ENCODE measurements around the gene ARMC2. TPM values are rescaled to one million over a fixed set of nuclear protein-coding genes. Genes with fewer than 3 reads are reported as not detected.

ARMC2 gene
- total RNA-seq, 1 donor from 2014 or later, result 8.3 TPM

DNA sequence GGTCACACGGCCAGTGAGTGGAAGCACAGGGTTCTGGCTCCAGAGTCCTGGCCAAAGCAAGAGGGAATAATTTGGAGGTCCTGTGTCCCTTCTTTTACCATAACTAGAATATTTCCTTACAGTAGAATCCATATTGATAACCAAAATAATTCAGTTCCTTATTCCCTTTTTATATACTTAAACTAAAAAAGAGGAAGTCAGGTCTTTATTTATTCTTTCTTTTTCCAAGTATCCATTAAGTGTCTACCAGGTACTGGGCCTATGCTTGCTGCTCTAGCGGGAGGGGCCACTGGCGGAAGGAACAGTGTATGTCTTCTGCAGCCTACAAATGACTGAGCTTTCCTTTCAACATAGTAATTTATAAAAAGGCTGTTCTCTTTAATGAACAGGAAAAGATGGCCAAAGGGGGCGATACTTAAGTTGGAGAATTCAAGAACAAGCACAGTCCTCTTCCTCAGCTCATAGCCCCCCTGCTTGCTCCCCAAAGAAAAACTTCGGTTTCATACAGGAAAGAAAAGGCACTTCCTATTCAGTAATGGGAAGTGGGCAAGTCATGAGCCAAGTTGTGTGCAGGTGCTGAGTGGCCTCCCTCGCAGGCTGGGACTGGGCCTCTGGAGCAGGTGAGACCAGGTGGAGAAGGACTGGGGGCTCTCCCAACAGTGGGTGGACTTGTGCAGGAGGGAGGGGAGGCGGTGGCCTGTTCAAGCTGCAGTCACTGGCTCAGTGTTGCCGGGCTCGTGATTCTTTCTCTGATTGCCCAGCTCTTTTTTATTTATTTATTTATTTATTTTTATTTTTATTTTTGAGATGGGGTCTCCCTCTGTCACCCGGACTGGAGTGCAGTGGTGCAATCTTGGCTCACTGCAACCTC is 110.9 kb downstream of the ARMC2 start:
- H3K9me3 Mint-ChIP-seq (ENCODE audit: low read depth), result no peaks in the 10 kb centered on the region
- H3K4me3 Mint-ChIP-seq (ENCODE audit: unreplicated experiment), result no peak overlapping the region
- H3K36me3 Mint-ChIP-seq (ENCODE audit: low read depth), result no peaks in the 10 kb centered on the region
- TF ChIP-seq, protein P1, sequence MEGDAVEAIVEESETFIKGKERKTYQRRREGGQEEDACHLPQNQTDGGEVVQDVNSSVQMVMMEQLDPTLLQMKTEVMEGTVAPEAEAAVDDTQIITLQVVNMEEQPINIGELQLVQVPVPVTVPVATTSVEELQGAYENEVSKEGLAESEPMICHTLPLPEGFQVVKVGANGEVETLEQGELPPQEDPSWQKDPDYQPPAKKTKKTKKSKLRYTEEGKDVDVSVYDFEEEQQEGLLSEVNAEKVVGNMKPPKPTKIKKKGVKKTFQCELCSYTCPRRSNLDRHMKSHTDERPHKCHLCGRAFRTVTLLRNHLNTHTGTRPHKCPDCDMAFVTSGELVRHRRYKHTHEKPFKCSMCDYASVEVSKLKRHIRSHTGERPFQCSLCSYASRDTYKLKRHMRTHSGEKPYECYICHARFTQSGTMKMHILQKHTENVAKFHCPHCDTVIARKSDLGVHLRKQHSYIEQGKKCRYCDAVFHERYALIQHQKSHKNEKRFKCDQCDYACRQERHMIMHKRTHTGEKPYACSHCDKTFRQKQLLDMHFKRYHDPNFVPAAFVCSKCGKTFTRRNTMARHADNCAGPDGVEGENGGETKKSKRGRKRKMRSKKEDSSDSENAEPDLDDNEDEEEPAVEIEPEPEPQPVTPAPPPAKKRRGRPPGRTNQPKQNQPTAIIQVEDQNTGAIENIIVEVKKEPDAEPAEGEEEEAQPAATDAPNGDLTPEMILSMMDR (IDR thresholded peaks at IDR 0.05), result no peak
- no peak overlapping the region for H3K27ac Mint-ChIP-seq (ENCODE audit: unreplicated experiment)
- no peaks in the 10 kb centered on the region for H3K4me1 Mint-ChIP-seq (ENCODE audit: low read depth)
- no peak for DNase-seq (ENCODE audit: low spot score)
- H3K27me3 Mint-ChIP-seq (ENCODE audit: low read depth), result no peaks in the 10 kb centered on the region

DNA sequence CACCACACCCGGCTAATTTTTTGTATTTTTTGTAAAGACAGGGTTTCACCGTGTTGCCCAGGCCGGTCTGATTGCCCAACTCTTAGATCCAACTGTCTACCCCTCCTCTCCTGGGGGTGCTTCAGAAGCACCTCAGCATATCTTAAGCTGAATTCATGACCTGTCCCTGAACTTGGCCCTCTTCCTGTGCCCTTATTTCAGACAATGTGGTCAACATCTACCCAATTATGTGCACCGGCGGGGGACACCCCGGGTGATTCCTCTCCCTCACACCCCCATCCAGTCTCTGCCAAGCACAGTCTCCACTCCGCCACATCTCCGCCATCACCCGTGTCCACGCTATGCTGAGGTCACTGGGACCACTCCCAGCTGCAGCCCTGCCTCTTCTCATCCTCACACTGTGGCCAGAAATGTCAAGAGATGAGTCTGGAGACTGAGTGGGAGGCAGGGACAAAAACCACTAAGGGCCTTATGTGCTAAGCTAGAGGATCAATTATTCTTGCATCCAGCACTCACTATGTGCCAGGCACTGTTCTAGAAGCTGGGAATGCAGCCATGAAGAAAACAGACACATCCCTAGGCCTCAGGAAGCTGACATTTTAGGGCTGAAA is 111.9 kb downstream of the ARMC2 start:
- H3K27me3 Mint-ChIP-seq (ENCODE audit: low read depth), result no peaks in the 10 kb centered on the region

DNA sequence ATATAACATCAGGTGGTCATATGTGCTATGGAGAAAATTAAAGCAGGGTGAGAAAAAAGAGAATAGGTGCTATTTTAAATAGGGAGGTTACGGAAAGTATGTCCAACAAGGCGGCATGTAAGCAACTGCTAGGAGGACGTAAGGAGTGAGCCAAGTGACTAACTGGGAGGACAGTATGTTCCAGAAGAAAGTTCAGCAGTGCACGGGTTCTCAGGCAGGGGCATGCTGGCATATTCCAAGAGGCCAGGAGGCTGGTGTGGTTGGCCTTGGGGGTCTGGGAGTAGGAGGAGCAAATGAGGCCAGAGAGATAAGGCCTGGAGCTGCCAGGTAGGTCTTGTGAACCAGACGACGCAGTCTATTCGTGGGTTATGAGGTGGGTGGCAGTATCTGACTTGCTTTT is 112.4 kb downstream of the ARMC2 start:
- peaks cover 1% of the 10 kb centered on the region for H3K36me3 Mint-ChIP-seq (ENCODE audit: low read depth)
- no peaks in the 10 kb centered on the region for H3K9me3 Mint-ChIP-seq (ENCODE audit: low read depth)
- no peaks in the 10 kb centered on the region for H3K4me1 Mint-ChIP-seq (ENCODE audit: low read depth)
- no peak overlapping the region for H3K27ac Mint-ChIP-seq (ENCODE audit: unreplicated experiment)
- DNase-seq (ENCODE audit: low spot score), result no peak
- TF ChIP-seq, protein P1 (IDR thresholded peaks at IDR 0.05), result no peak
- H3K4me3 Mint-ChIP-seq (ENCODE audit: unreplicated experiment), result no peak overlapping the region
- H3K27me3 Mint-ChIP-seq (ENCODE audit: low read depth), result no peaks in the 10 kb centered on the region

More for the DNA sequence above, 111.9 kb downstream of the ARMC2 start:
- Mint-ChIP-seq H3K9me3 (ENCODE audit: low read depth) (no peaks in the 10 kb centered on the region), H3K36me3 (ENCODE audit: low read depth) (peaks cover under 1% of the 10 kb centered on the region), H3K27ac (ENCODE audit: unreplicated experiment) (no peak overlapping the region), H3K4me3 (ENCODE audit: unreplicated experiment) (no peak overlapping the region), H3K4me1 (ENCODE audit: low read depth) (no peaks in the 10 kb centered on the region)
- TF ChIP-seq, protein P1 (IDR thresholded peaks at IDR 0.05), result no peak
- no peak for DNase-seq (ENCODE audit: low spot score)

DNA sequence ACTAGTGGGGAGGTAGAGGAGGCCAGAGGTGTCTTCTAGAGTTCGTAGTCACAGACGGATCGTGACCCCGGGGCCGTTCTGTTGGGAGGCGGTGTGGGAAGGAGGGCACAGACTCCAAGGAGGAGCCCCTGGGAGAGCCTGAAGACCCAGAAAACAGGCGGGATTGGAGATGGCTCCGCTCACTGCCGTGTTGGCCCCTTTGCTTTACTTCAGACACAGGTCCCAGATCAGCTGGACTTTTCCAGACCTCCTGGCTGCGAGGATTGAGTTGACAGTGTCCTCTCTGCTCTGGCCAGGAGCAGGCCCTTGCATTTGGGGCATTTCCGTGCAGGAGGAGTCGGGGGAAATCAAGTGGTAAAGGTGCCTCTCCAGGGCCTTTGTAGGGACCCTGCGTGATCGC is 112.9 kb downstream of the ARMC2 start:
- TF ChIP-seq, protein P1 (IDR thresholded peaks at IDR 0.05), result no peak

DNA sequence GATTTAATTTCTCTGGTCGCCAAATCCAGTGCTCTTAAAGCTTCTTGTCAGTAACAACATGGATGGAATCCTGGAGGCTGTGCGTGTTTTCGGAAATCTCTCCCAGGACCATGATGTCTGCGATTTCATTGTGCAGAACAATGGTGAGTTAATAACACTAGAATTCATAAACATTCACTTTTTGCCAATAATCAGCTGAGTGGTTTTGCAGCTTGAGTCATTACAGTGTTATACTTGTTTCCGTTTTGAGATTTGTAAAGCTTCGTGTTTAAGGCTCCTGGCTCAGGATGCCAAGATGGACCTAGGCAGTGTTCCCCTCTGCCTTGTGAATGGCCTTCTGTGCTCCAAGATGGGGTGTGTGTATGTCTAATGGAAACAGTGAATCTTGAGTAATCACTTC is 113.8 kb downstream of the ARMC2 start:
- Mint-ChIP-seq H3K4me3 (ENCODE audit: unreplicated experiment) (no peak overlapping the region), H3K9me3 (ENCODE audit: low read depth) (no peaks in the 10 kb centered on the region), H3K36me3 (ENCODE audit: low read depth) (peaks cover 1% of the 10 kb centered on the region), H3K27me3 (ENCODE audit: low read depth) (no peaks in the 10 kb centered on the region), H3K4me1 (ENCODE audit: low read depth) (peaks cover 7% of the 10 kb centered on the region), H3K27ac (ENCODE audit: unreplicated experiment) (no peak overlapping the region)
- no peak for DNase-seq (ENCODE audit: low spot score)
- TF ChIP-seq, protein P1 (IDR thresholded peaks at IDR 0.05), result no peak

More for the DNA sequence above, 112.9 kb downstream of the ARMC2 start:
- Mint-ChIP-seq H3K27me3 (ENCODE audit: low read depth) (no peaks in the 10 kb centered on the region), H3K9me3 (ENCODE audit: low read depth) (no peaks in the 10 kb centered on the region), H3K4me3 (ENCODE audit: unreplicated experiment) (no peak overlapping the region), H3K27ac (ENCODE audit: unreplicated experiment) (no peak overlapping the region), H3K36me3 (ENCODE audit: low read depth) (peaks cover 1% of the 10 kb centered on the region), H3K4me1 (ENCODE audit: low read depth) (no peaks in the 10 kb centered on the region)
- no peak for DNase-seq (ENCODE audit: low spot score)
